Stimulated activated CD4-positive, alpha-beta T cell treated with anti-CD3 and anti-CD28 coated beads, Interleukin-12 subunit alpha, Interleukin-12 subunit beta, amount 100 ng/mL, for 4 hours (primary cell): ENCODE results near the gene OTOP2.

ENCODE experiments used
- DNase-seq: peaks from one replicate; pipeline ENCODE4 v3.0.0-alpha.2; 2020

The OTOP2 gene, protein sequence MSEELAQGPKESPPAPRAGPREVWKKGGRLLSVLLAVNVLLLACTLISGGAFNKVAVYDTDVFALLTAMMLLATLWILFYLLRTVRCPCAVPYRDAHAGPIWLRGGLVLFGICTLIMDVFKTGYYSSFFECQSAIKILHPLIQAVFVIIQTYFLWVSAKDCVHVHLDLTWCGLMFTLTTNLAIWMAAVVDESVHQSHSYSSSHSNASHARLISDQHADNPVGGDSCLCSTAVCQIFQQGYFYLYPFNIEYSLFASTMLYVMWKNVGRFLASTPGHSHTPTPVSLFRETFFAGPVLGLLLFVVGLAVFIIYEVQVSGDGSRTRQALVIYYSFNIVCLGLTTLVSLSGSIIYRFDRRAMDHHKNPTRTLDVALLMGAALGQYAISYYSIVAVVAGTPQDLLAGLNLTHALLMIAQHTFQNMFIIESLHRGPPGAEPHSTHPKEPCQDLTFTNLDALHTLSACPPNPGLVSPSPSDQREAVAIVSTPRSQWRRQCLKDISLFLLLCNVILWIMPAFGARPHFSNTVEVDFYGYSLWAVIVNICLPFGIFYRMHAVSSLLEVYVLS

DNA sequence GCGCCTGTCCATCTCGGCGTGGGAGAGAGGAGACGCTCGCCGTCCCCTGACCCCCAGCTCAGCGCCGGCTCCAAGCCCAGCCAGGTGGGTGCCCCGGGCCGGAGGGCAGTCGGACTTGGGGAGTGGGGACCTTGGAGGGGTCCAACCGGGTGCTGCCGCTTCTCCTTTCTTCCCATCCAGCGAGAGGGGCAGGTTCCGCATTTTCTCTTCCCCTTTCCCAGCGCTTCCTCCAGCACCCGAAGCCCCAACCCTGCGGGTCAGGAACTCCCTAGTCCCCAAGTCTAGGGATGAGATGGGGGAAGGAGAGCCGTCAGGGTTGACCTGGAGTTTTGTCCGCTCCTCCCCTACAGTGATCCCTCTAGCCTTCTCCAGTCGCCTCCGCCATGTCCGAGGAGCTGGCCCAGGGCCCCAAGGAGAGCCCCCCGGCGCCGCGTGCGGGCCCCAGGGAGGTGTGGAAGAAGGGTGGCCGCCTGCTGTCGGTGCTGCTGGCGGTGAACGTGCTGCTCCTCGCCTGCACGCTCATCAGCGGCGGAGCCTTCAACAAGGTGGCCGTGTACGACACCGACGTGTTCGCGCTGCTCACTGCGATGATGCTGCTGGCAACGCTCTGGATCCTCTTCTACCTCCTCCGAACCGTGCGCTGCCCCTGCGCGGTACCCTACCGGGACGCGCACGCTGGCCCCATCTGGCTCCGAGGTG is at the start of gene OTOP2:
OTOP2 (plus strand) TSS at position 24 of the 699 bp plus-strand sequence; CDS start at position 384, 360 bp downstream.
- DNase-seq, result peak; percentile 5

DNA sequence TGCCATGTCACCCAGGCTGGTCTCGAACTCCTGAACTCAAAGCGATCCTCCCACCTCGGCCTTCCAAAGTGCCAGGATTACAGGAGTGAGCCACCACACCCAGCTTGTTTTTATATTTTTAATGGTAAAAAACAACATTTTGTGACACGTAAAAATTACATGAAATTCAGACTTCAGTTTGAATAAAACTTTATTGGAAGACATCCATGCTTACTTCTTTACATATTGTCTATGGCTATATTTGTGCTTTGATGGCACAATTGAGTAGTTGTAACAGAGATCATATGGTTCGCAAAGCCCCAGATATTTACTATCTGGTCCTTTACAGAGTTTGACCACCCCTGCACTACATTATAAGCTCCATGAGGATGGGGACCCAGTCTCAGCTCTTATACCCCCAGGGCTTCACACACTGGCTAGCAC is 49.4 kb upstream of the OTOP2 start:
- no peak for DNase-seq

DNA sequence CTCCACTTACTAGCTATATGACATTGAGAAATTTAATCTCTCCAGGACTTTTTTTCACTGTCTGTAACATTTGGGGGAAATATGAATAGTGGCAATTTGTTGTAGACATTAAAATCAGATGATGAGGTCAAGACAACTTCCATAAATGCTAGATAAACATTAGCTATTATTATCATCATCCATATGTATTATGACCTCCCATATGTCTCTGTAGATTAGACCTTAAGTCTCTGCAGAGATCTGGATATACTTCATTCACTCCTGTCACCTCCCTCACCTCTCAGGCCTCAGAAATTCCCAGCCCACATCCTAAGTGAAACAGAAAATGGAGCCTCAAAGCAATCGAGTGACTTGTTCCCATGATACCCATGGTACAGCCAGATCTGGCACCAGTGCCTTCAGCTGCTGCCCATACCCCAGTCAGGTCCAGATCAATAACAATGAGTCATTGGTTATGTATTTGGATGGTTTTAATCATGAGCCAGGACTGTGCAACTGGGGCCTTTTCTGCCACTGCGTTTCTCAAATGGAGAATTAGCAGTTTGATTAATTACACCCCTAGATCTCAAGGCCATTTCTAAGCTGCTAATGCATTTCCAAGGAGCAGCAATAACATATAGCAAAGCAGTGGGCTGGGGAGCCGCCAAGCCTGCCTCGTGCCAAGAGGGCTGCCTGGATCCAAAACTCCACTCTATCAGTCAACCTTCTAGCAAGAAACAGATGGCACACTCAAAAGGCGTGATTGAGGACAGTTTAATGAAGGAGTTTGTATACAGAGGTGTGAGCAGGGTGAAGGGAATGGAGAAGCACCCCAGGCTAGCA is 48.7 kb upstream of the OTOP2 start:
- no peak for DNase-seq

DNA sequence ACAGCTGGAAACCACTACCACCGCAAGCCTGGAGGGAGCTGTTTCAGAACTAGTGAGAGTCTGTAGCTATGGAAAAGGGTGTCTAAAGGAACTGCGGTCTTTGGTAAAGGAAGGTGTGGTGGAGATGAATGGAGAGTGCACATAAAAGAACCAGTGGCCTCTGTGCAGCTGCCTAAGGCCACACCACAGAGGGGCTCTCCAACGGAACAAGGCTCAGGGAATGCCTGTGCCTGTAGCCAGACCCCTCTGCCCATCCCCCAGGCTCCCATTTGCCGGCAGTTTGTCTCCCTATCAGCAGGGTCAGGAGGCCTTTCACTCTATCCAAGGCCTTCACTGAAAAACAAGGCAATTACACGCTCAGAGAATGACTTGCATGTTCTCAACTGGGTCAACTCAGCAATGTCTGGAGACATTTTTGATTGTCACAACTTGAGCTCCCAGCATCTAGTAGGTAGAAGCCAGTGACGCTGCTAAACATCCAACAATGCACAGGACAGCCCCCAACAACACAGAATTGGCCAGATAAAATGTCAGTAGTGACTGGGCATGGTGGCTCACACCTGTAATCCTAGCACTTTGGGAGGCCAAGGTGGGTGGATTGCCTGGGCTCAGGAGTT is 48.0 kb upstream of the OTOP2 start:
- DNase-seq, result no peak

DNA sequence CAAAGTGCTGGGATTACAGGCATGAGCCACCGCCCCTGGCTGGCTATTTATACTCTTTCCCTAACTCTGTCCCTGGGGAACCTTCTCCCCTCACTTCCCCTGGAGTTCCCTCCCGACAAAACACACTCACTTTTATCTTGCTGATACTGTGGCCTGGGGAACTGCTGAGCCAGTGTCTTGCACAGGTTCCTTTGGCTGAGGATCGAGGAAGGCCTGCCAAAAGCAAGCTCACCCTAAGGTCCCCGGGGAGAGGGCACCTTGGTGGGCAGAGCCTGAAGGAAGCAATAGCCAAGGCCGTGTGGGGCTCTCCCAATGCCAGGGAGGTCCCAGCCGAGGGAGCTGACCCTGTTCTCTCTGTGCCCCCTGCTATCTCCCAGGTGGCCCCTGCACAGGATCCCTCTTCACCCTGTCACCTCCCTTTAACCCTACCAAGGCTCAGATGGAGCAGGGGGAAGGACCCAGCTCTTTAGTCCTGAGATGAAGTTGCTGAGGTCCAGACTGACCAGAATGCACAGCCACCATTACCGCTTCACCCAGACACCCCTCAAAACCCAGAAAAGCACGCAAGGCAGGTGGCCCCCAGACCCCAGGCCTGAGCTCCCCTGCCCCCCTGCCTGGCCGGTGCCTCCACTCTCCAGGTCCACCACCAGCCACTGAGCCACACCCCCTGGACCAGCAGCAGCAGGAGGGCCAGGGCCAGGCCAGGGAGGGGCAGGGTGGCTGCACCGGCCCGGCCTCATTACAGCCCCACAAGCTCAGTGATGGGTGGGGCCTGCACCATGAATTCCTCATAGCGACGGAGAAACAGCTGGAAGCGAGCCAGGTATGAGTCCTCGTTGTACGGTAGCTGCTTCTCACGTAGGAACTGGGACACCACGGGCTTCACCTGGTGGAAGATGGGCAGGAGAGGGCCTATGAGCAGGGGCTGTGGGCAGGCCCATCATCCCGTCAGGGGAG is 46.2 kb upstream of the OTOP2 start:
- DNase-seq, result no peak

DNA sequence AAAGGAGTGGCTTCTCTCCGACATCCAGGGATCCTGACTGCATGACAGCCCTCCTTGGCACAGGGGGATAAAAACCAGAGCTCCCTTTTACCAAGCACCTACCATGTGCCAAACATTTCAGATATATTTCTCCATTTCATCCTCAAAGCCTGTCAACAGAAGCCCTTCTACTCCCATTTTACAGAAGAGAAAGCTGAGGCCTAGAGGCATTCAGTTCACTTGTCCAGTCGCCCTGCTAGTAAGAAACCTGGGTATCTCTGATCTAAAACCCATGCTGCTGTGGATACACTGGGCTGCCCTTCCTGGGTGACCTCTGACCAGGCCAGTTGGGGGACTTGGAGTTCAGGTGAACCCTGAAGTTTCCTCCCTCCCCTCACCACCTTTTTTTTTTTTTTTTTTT is 45.4 kb upstream of the OTOP2 start:
- DNase-seq, result no peak

DNA sequence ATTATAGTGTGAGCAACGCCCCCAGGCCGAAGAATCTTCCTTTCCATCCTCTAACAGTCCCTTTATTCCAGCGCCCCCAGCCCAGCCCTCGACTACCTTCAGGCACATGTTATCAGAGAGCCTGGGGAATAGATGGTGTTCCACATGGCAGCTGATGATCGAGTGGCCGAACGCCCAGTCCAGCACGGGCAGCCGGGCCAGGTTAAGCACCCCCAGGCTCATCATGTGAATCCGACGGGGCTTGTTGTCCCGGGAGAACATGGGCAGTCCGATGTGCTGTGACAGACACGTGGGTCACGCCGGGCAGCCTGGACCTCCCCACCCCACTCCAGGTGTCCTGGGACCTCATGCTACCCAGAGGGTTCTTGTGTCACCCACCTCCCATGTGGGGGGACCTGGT is 44.8 kb upstream of the OTOP2 start:
- DNase-seq, result no peak

DNA sequence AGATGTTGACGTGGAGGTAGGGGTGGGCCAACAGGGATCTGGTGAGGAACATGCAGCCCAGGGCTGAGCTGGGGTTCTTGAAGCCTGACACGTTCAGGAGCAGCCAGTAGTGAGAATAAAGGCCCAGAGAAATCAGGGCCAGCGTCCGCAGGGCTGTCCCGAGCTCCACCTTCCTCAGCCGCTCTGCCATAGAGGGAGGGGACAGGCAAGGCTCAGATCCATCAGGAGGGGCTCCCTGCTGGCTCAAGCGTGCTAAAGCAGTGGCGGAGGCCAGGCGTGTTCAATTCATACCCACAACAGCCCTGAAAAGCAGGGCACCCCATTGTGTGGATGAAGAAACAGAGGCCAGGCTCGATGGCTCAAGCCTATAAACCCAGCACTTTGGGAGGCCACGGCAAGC is 43.0 kb upstream of the OTOP2 start:
- no peak for DNase-seq

DNA sequence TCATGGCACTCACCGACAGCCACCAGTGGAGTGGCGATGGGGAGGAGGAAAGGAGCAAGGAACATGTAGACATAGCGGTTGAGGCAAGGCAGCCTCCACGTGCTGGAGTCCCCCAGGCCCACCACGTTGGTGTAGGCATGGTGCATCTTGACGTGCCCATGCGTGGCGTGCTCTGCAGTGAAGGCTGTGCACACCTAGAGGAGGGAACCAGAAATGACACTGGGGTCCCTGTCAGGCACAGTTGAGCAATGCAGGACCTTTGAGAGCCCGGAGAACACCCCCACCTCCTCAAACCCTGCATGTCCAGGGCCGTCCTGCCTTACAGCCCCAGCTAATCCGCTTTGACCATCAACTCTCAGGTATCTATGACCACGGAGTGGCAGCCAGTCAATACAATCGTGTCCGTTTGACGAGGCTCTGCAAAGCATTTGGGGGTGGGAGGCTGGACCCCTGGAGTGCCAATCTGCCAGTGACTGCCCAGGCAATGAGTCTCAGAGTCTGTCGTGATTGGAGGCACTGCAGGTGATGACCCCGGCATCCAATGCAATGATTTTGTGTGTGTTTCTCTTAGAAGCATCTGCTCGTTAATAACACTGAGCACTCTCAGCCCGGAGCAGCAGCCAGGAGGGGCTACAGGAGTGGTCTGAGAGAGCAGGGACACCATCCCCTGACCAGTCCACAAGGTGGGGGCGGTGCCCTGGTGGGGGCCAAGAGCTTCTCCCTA is 41.4 kb upstream of the OTOP2 start:
- no peak for DNase-seq

DNA sequence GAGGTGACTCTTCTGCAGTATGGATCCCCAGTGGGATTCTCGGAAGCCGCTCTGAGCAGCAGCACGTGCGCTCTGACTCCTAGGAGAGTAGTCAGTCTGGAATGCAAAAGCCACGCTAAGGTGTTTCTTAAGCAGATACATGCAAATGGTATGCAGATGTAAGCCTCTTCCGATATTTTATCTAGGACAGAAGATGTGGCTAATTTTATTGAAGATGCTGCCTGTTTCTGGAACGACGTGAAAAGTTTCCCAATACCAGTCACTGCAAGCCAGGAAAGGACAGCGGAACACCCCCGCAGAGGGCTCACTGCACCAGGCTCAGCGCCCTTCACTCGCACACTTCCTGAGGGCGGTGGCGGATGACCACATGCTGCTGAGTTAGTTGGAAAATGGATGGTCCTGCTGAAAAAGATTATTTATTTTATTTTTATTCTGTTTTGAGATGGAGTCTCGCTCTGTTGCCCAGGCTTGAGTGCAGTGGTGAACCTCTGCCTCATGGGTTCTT is 40.8 kb upstream of the OTOP2 start:
- DNase-seq, result no peak

DNA sequence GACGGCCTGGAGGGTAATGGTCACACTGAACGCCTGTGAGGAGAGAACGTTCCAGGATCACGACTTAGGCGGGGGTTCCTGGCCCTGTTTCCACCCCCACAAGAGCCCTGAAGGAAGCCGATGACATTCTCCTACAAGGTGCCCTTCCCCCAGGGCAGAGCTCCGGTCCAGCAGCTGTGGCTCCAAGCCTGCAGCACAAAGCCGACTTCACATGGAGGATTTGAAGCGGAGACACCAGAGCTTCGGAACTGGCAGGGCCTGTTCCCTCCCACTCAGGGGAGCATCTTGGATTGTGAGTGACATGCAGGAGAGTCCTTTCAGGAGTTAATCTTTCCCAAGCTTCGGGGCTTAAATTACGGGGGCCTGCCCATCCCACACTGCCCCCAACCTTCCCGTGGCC is 35.6 kb upstream of the OTOP2 start:
- DNase-seq, result no peak

DNA sequence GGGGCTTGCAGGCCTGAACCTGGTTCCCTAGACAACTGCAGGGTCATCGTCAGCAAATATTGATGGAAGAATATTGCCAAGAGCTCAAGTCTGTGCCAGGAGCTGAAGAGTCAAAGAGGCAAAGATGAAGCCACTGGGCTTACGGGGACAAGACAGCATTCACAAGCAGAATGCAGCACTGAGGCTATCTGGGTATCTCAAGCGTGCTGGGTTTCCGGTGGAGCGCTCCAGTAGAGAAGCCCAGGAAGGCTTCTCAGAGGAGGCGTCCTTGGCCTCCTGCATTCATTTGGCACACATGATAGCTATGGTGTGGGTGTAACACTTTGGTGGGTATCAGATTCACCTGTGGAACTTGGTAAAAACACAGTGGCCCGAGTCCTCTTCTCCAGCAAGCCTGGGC is 33.5 kb upstream of the OTOP2 start:
- no peak for DNase-seq

DNA sequence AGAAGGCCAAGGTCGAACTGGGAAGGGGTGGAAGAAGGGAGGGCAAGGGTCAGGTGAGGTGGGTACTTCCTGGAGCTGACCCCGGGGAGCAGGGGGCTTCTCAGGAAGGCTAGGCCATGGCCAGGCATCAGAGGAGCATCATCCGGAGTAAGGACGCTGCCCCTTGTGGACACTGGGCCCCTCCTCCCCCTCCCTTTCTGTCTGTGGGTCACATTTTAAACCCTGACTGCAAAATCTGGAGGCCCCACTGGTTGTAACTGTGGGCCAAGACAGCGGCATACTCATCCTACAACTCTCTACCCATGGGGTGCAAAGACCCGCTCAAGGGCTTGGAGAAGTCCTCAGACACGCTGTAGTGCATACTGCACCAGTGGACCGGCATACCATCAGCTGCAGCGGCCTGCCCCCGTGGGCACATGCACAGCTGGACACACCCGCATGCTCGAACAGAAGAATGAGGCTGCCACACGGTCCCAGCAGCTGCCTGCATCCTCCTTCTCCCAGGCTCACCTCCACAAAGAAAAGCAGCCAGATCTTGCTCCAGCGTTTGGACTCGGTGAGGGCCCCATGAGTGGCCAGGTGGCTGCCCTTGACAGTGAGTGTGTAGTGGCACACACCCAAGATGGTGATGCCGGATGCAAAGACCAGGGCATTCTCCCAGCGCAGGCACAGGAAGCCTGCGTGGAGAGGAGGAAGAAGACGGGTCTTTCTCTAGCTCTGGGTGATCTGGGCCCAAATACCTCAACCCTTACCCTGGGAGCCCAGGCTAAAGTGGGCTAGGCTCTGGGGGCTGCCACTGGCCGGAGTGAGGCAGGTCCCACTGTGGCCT is 31.8 kb upstream of the OTOP2 start:
- no peak for DNase-seq

DNA sequence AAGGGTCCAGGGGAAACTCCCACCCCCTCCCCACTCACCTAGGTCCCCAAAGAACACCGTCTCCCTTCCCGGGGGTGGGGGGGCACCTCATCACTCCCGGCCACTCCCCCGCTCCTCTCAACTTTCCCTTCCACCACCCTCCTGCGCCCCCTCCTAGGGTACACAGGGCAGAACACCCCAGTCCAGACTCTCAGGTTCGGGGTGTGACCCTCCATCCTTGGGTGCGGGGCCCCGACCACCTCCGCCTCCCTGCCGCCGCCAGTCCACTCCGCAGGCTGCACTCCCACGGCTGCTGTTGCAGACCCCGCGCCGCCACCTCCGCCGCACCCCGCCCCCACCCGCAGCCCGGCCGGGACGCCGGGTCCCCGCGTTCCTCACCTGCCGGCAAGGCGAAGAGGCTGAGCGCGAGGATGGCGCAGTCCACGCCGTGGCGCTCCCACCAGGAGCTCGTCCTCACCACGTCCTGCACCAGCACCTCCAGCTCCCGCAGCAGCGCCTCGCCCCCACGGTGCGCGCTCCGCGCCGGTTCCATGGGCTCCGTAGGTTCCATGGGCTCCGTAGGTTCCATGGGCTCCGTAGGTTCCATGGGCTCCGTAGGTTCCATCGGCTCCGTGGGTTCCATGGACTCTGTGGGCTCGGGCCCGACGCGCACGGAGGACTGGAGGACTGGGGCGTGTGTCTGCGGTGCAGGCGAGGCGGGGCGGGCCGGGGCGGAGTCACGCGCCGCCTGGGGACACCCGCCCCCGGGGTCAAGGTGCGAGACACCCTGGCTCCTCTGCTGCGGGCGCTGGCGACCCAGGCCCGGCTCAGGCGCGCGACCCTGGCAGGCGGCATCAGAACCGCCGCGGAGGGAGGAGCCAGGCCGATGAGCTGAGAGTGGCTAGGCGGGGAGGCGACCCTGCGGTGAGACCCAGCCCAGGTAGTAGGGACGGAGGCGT is 30.8 kb upstream of the OTOP2 start, which contains the start of gene FADS6:
FADS6 (minus strand) TSS at position 660 of the 938 bp plus-strand sequence; CDS start at position 622, 38 bp downstream.
- no peak for DNase-seq

DNA sequence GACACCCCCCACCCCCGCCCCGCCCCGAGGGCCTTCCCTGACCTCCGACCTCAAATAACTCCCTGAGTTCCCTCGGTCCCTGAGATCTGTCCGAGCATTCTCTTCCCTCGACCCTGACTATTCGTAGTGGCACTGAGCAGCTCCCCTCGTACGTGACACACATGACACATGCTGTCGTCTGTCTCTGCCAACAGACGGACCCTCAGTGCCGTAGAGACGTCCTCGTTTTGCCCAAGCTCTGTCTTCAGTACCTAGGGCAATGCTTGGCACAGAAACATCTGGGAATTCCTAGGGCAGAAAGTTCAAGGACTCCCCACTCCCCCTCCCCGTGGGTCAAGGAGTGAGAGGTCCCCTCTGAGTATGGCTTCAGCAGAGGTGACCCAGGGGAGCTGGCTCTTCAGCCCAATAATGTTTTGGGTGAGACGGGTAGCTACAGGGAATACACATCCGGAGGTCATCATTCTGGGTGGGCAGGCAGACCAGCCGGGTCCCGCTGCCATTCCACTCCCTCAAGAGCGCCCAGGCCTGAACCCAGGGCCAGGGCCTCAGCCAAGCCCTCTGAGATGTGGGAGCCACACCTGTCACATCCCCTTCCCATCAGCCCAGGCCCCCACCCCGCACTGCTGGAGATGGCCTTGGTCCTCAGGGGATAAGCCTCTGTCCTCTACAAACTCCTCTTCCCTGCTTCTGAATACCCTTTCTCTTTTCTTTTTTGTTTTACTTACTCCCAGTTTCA is 30.0 kb upstream of the OTOP2 start:
- no peak for DNase-seq

DNA sequence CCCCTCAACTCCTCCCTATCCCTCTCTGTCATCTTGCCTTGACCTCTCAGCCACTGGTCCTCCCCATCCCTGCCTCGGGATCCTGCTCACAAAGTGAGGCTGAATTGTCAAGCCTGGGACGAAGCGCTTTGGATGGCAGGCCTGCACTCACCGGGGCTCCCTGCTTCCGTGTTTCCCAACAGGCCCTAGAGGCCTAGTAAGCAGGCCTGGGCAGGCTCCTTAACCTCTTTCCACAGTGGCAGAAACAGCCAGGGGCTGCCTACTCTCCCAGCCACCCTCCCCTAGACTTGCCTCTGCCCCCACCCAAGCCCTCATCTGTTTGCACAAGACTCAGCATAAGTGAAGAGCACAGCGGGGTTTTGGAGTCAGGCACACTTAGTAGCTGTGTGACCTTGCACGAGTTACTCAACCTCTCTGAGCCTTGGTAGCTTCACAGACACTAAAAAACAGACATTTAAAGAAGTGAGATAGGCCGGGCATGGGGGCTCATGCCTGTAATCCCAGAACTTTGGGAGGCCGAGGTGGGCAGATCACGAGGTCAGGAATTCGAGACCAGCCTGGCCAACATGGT is 25.6 kb upstream of the OTOP2 start:
- no peak for DNase-seq

DNA sequence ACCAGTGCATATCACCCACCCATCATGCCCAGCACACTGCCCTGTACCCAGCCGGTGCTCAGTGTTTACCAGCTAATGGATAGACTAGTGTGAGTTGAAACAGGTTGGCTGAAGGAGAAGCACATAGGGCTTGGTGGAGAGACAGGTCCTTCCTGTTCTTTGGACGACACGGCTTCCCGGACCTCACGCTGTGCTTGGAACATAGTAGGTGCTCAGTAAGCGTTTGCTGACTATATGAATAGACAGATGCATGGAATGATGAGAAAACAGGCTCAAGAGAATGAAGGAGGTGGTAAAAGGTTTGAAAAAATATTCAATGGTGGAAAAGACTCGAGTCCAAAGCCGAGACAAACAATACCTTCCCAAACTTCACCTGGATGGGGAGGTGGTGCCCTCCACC is 23.9 kb upstream of the OTOP2 start:
- no peak for DNase-seq
